SK-N-SH (cell line): Measurements from ENCODE around the gene KCNT1.

Experiments
- CTCF ChIP-seq: fragments of 200-600 bp; sonication (generic); IDR thresholded peaks from 2 replicates; pipeline ENCODE4 v1.6.1; 2017; ENCODE audit warnings: antibody characterized with exemption, mild to moderate bottlenecking, moderate library complexity
- GABPA ChIP-seq: IDR thresholded peaks from 2 replicates; pipeline ENCODE4 v1.4.0; 2012; ENCODE audit warnings: low read depth, mild to moderate bottlenecking
- JUND ChIP-seq: IDR thresholded peaks from 2 replicates; pipeline ENCODE4 v1.4.0; 2012
- MAX ChIP-seq: IDR thresholded peaks from 2 replicates; pipeline ENCODE4 v1.4.0; 2012; ENCODE audit warnings: low read depth
- REST ChIP-seq: IDR thresholded peaks from 2 replicates; pipeline ENCODE4 v1.6.1; 2012; ENCODE audit warnings: mild to moderate bottlenecking, low read depth, low read length, moderate library complexity
- USF2 ChIP-seq: fragments of 150-350 bp; IDR thresholded peaks from 2 replicates; pipeline ENCODE4 v1.6.1; 2017; ENCODE audit warnings: antibody characterized with exemption, low read length, low read depth, borderline replicate concordance

GRCh38 chr9:135840539-135840938 is 138.6 kb downstream of the KCNT1 start:
- TF ChIP-seq REST (no peak), CTCF (no peak), USF2 (no peak), MAX (no peak), GABPA (no peak), JUND (no peak)
